ENCODE results near the gene CHAT.

DNA sequence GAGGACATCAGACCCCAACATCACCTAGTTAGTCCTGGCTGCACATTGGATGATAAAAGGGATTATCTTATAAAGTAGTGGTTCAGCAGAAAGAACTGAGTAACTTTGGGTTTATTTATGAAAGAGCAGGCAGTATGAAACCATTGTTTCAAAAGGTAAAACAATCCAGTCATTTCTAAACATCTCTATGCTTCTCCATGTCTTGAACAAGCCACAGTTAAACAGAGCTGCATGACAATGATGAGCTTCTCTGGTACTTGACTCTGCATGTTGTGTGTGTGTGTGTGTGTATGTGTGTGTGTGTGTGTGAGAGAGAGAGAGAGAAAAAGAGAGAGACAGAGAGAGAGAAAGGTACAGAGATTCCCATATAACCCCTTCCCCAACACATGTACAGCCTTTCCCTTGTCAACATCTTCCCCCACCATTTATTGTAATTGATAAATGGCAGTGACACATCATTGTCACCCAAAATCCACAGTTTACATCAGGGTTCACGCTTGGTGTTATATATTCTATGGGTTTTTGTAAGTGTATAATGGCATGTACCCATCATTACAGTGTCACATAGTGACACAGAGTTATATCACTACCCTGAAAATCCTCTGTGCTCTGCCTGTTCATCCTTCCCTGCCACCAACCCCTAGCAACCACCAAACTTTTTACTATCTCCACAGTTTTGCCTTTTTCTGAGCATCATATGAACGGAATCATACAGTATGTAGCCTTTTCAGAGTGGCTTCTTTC lies 36.5 kb upstream of the CHAT start:
- TF ChIP-seq, protein P1, sequence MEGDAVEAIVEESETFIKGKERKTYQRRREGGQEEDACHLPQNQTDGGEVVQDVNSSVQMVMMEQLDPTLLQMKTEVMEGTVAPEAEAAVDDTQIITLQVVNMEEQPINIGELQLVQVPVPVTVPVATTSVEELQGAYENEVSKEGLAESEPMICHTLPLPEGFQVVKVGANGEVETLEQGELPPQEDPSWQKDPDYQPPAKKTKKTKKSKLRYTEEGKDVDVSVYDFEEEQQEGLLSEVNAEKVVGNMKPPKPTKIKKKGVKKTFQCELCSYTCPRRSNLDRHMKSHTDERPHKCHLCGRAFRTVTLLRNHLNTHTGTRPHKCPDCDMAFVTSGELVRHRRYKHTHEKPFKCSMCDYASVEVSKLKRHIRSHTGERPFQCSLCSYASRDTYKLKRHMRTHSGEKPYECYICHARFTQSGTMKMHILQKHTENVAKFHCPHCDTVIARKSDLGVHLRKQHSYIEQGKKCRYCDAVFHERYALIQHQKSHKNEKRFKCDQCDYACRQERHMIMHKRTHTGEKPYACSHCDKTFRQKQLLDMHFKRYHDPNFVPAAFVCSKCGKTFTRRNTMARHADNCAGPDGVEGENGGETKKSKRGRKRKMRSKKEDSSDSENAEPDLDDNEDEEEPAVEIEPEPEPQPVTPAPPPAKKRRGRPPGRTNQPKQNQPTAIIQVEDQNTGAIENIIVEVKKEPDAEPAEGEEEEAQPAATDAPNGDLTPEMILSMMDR (conservative IDR thresholded peaks at IDR 0.05; ENCODE audit: low read length) = no peak
- no peak for TF ChIP-seq EZH2phosphoT487 (IDR thresholded peaks at IDR 0.05; ENCODE audit: borderline replicate concordance)
